AG09309 (cell line): ENCODE measurements around the gene CDH13.

ENCODE experiments used
- DNase-seq: peaks from one replicate; pipeline ENCODE4 v3.0.0-alpha.2; 2010; ENCODE audit warnings: low read depth
- H3K4me3 ChIP-seq: 2 replicates; pipeline ENCODE4 v1.5.1; 2011; ENCODE audit warnings: mild to moderate bottlenecking, low read depth, low read length, moderate library complexity; ENCODE audit not compliant: control insufficient read depth
- CTCF ChIP-seq: IDR thresholded peaks from 2 replicates; pipeline ENCODE4 v1.5.1; 2011; ENCODE audit warnings: mild to moderate bottlenecking, low read depth, low read length, inconsistent platforms; ENCODE audit not compliant: insufficient read depth, control insufficient read depth; ENCODE audit errors: missing control alignments

CDH13 gene

GRCh38 chr16:83554096-83554495 is 927.3 kb downstream of the CDH13 start:
- H3K4me3 ChIP-seq = no peak overlapping the region
- DNase-seq = no peak
- TF ChIP-seq CTCF = no peak

- no peak for TF ChIP-seq CTCF
- DNase-seq = no peak
These were observed 927.8 kb downstream of the CDH13 start for GRCh38 chr16:83554540-83554939.

GRCh38 chr16:83561876-83562275 is 935.1 kb downstream of the CDH13 start:
- H3K4me3 ChIP-seq = no peak overlapping the region
- no peak for TF ChIP-seq CTCF
- DNase-seq = no peak

More at GRCh38 chr16:83554540-83554939, 927.8 kb downstream of the CDH13 start:
- H3K4me3 ChIP-seq = no peak overlapping the region

GRCh38 chr16:83568345-83568744 is 941.6 kb downstream of the CDH13 start:
- TF ChIP-seq CTCF = no peak
- no peak overlapping the region for H3K4me3 ChIP-seq
- no peak for DNase-seq

GRCh38 chr16:83574388-83574787 is 947.6 kb downstream of the CDH13 start:
- H3K4me3 ChIP-seq = no peak overlapping the region
- TF ChIP-seq CTCF = no peak
- DNase-seq = peak; percentile 91

- no peak for DNase-seq
- no peak overlapping the region for H3K4me3 ChIP-seq
- TF ChIP-seq CTCF = no peak
These were observed 950.4 kb downstream of the CDH13 start for GRCh38 chr16:83577078-83577745.
